Heart left ventricle (tissue), 13 donors: ENCODE measurements around the gene KCNMB4.

Experiments
- CTCF ChIP-seq, 12 donors: fragments of 200-600 bp; sonication (generic) in 4 of 12; IDR thresholded peaks; one replicate each; pipeline versions ENCODE4 v1.5.0 to v1.8.0; 2018 to 2022; ENCODE audit warnings: antibody characterized with exemption in 12 of 12, mild to moderate bottlenecking in 5 of 12
- POLR2A ChIP-seq, 2 donors: fragments of 450-650 bp; IDR thresholded peaks; one replicate each; pipeline ENCODE4 v1.6.1; 2017; ENCODE audit warnings: antibody characterized with exemption in 2 of 2, mild to moderate bottlenecking in 2 of 2, moderate library complexity in 2 of 2
- donor health status: ischemic (EF 13 %, LVEDD 7.1; RV severe dilation, severe dysfunction).
- donor health status: DM: no; HTN: yes; CAD: no.
- donor health status: DM: no; HTN: no; CAD: no.
- donor health status: ischemic (EF 25% LVEDD 6.9; RV normal size, moderate dysfunction).
- donor health status: ischemic (EF 25% LVEDD 5.7; RV mildly dilated, moderate dysfunction).
- donor health status: ischemic (EF 35%, LVEDD 5.7; RV mildly dilated, moderate dysfunction).
- donor health status: nonischemic (EF 11% LVEDD 7.7; RV severe dilation, severe dysfunction).
- donor health status: DM: yes; HTN: yes; CAD: no.
- donor health status: PGD.
- donor health status: ischemic (EF 29% LVEDD 5.4; RV normal size, mild dysfunction).
- donor health status: nonischemic (EF 23%, LVEDD 6.1; RV moderate dilation, normal function).

- no peak for TF ChIP-seq POLR2A (IDR thresholded peaks at IDR 0.05)
- no peak for TF ChIP-seq CTCF (IDR thresholded peaks at IDR 0.05)
Measured at GRCh38 chr12:70321191-70321590, 44.9 kb upstream of the KCNMB4 start.
